ENCODE data around the gene ALDOA. TPM values are rescaled to one million over a fixed set of nuclear protein-coding genes. Genes with fewer than 3 reads are reported as not detected.

ALDOA gene
- total RNA-seq, 3 donors from 2014 or later: 479 to 672 (median 540) TPM

- no peaks in the 10 kb centered on the region for H3K4me1 ChIP-seq
- TF ChIP-seq POLR2A (IDR thresholded peaks at IDR 0.05) (no peak), CTCF (IDR thresholded peaks at IDR 0.05) (peak in 2 of 3 donors; percentile 6 to 60), POLR2AphosphoS5 (IDR thresholded peaks at IDR 0.05) (no peak)
- intact Hi-C loops (cut with DNase I; ENCODE audit: low total_unique reads): no loop called here
- no peaks in the 10 kb centered on the region for H3K36me3 ChIP-seq
- no peak overlapping the region for H3K27ac ChIP-seq
- no peak overlapping the region for H3K4me3 ChIP-seq
- H3K27me3 ChIP-seq: no peaks in the 10 kb centered on the region
- DNase-seq (ENCODE audit: low spot score in 2 of 2): no peak
- H3K9me3 ChIP-seq: no peaks in the 10 kb centered on the region
Observed at GRCh38 chr16:30041841-30042240, 23.7 kb upstream of the ALDOA start.

GRCh38 chr16:30046178-30046577 is 19.4 kb upstream of the ALDOA start:
- Histone ChIP-seq H3K27me3 (no peaks in the 10 kb centered on the region), H3K4me1 (no peaks in the 10 kb centered on the region), H3K27ac (no peak overlapping the region), H3K9me3 (no peaks in the 10 kb centered on the region), H3K36me3 (no peaks in the 10 kb centered on the region), H3K4me3 (no peak overlapping the region)
- no peak for DNase-seq (ENCODE audit: low spot score in 2 of 2)
- intact Hi-C loops (cut with DNase I; ENCODE audit: low total_unique reads): no loop called here
- TF ChIP-seq CTCF (IDR thresholded peaks at IDR 0.05): no peak

- Histone ChIP-seq H3K27ac (no peak overlapping the region), H3K9me3 (no peaks in the 10 kb centered on the region), H3K4me1 (no peaks in the 10 kb centered on the region), H3K4me3 (no peak overlapping the region), H3K27me3 (no peaks in the 10 kb centered on the region), H3K36me3 (no peaks in the 10 kb centered on the region)
- no peak for DNase-seq (ENCODE audit: low spot score in 2 of 2)
- TF ChIP-seq CTCF (IDR thresholded peaks at IDR 0.05) (no peak), POLR2AphosphoS5 (IDR thresholded peaks at IDR 0.05) (no peak), POLR2A (IDR thresholded peaks at IDR 0.05) (no peak)
- intact Hi-C loops (cut with DNase I; ENCODE audit: low total_unique reads): no loop called here
Observed at GRCh38 chr16:30046588-30046987, 19.0 kb upstream of the ALDOA start.

GRCh38 chr16:30049871-30050270 is 15.7 kb upstream of the ALDOA start:
- Histone ChIP-seq H3K27me3 (no peaks in the 10 kb centered on the region), H3K9me3 (no peaks in the 10 kb centered on the region), H3K4me3 (no peak overlapping the region), H3K36me3 (no peaks in the 10 kb centered on the region), H3K4me1 (no peaks in the 10 kb centered on the region), H3K27ac (no peak overlapping the region)
- DNase-seq (ENCODE audit: low spot score in 2 of 2): no peak
- intact Hi-C loops (cut with DNase I; ENCODE audit: low total_unique reads): no loop called here
- TF ChIP-seq POLR2AphosphoS5 (IDR thresholded peaks at IDR 0.05) (no peak), POLR2A (IDR thresholded peaks at IDR 0.05) (no peak), CTCF (IDR thresholded peaks at IDR 0.05) (no peak)

GRCh38 chr16:30051518-30051917 is 14.0 kb upstream of the ALDOA start:
- H3K4me1 ChIP-seq: no peaks in the 10 kb centered on the region
- H3K27me3 ChIP-seq: no peaks in the 10 kb centered on the region
- H3K4me3 ChIP-seq: no peak overlapping the region
- TF ChIP-seq POLR2A (IDR thresholded peaks at IDR 0.05) (no peak), POLR2AphosphoS5 (IDR thresholded peaks at IDR 0.05) (no peak), CTCF (IDR thresholded peaks at IDR 0.05) (no peak)
- no peaks in the 10 kb centered on the region for H3K9me3 ChIP-seq
- H3K27ac ChIP-seq: no peak overlapping the region
- intact Hi-C loops (cut with DNase I; ENCODE audit: low total_unique reads): no loop called here
- H3K36me3 ChIP-seq: no peaks in the 10 kb centered on the region
- DNase-seq (ENCODE audit: low spot score in 2 of 2): no peak
